Mesendoderm (in vitro differentiated cells): ENCODE measurements around the gene FRZB.

Experiments
- DNase-seq: peaks from one replicate; pipeline ENCODE4 v3.0.0; 2013
- H2AK5ac ChIP-seq: 2 replicates; pipeline ENCODE4 v1.6.1; 2013; ENCODE audit warnings: low read length, inconsistent platforms
- H2BK120ac ChIP-seq: 2 replicates; pipeline ENCODE4 v1.6.1; 2013; ENCODE audit warnings: low read depth, mild to moderate bottlenecking, low read length, moderate library complexity, mixed read lengths
- H2BK15ac ChIP-seq: replicated peaks from 2 replicates; pipeline ENCODE4 v1.6.1; 2013; ENCODE audit warnings: low read depth, mild to moderate bottlenecking, moderate library complexity
- H2BK5ac ChIP-seq: 2 replicates; pipeline ENCODE4 v1.6.1; 2013; ENCODE audit warnings: low read length, inconsistent platforms
- H3K18ac ChIP-seq: 2 replicates; pipeline ENCODE4 v1.6.1; 2013; ENCODE audit warnings: mild to moderate bottlenecking, low read length, mixed read lengths
- H3K23ac ChIP-seq: one replicate; pipeline ENCODE4 v1.6.1; 2013; ENCODE audit warnings: low read length
- H3K27ac ChIP-seq: 2 replicates; pipeline ENCODE4 v1.5.1; 2013; ENCODE audit warnings: low read depth, mild to moderate bottlenecking, inconsistent platforms, low read length, moderate library complexity
- H3K27me3 ChIP-seq: 2 replicates; pipeline ENCODE4 v1.6.1; 2013; ENCODE audit warnings: low read length, control low read depth, mild to moderate bottlenecking, inconsistent platforms; ENCODE audit not compliant: insufficient read depth, poor library complexity
- H3K36me3 ChIP-seq: 2 replicates; pipeline ENCODE4 v1.6.1; 2013; ENCODE audit warnings: low read length, inconsistent platforms; ENCODE audit not compliant: control insufficient read depth, insufficient read depth
- H3K4ac ChIP-seq: one replicate; pipeline ENCODE4 v1.6.1; 2013; ENCODE audit warnings: low read depth, mild to moderate bottlenecking, low read length, moderate library complexity
- H3K4me1 ChIP-seq: 2 replicates; pipeline ENCODE4 v1.6.1; 2013; ENCODE audit warnings: low read depth, low read length, inconsistent platforms; ENCODE audit not compliant: control insufficient read depth
- H3K4me2 ChIP-seq: 2 replicates; pipeline ENCODE4 v1.6.1; 2013; ENCODE audit warnings: low read length
- H3K4me3 ChIP-seq: 2 replicates; pipeline ENCODE4 v1.5.1; 2013; ENCODE audit warnings: mild to moderate bottlenecking, low read length
- H3K56ac ChIP-seq: one replicate; pipeline ENCODE4 v1.6.1; 2013; ENCODE audit warnings: low read length
- H3K79me1 ChIP-seq: 2 replicates; pipeline ENCODE4 v1.6.1; 2013; ENCODE audit warnings: low read length, inconsistent platforms
- H3K79me2 ChIP-seq: 2 replicates; pipeline ENCODE4 v1.6.1; 2013; ENCODE audit warnings: mild to moderate bottlenecking, low read length; ENCODE audit not compliant: control insufficient read depth, insufficient read depth
- H3K9ac ChIP-seq: 2 replicates; pipeline ENCODE4 v1.6.1; 2013; ENCODE audit warnings: low read length, inconsistent platforms
- H4K5ac ChIP-seq: one replicate; pipeline ENCODE4 v1.6.1; 2013; ENCODE audit warnings: low read length
- H4K8ac ChIP-seq: one replicate; pipeline ENCODE4 v1.6.1; 2013; ENCODE audit warnings: low read depth, mild to moderate bottlenecking, control low read depth, low read length, moderate library complexity
- WGBS: extraction: QIAGEN DNeasy Blood & Tissue Kit; methylation state at CpG from one replicate; pipeline ENCODE4 v1.1.7; 2013; ENCODE audit warnings: low lambda C conversion rate, missing lambda C conversion rate; ENCODE audit not compliant: insufficient coverage; ENCODE audit errors: extremely low coverage; 5-methylcytosine and 5-hydroxymethylcytosine counted together

Gene FRZB

GRCh38 chr2:182852801-182853200, 13.6 kb downstream of the FRZB start:
- no peak overlapping the region for H3K18ac ChIP-seq
- H3K4me1 ChIP-seq, result no peaks in the 10 kb centered on the region
- H4K5ac ChIP-seq, result no peak overlapping the region
- no peak overlapping the region for H3K4ac ChIP-seq
- no peaks in the 10 kb centered on the region for H3K36me3 ChIP-seq
- H3K79me2 ChIP-seq, result no peaks in the 10 kb centered on the region
- no peak overlapping the region for H2BK5ac ChIP-seq
- no peak overlapping the region for H3K27ac ChIP-seq
- H3K27me3 ChIP-seq, result no peaks in the 10 kb centered on the region
- H3K79me1 ChIP-seq, result no peaks in the 10 kb centered on the region
- no peak overlapping the region for H3K4me3 ChIP-seq
- no peak overlapping the region for H3K56ac ChIP-seq
- DNase-seq, result no peak
- no CpG with 5 or more reads among the region's 1 CpG for WGBS
- H2BK15ac ChIP-seq, result no peak overlapping the region
- H2AK5ac ChIP-seq, result no peak overlapping the region
- no peak overlapping the region for H4K8ac ChIP-seq
- H3K23ac ChIP-seq, result no peak overlapping the region
- H3K4me2 ChIP-seq, result no peak overlapping the region
- no peak overlapping the region for H3K9ac ChIP-seq
- no peak overlapping the region for H2BK120ac ChIP-seq

GRCh38 chr2:182852090-182852489, 14.3 kb downstream of the FRZB start:
- no peak overlapping the region for H3K23ac ChIP-seq
- H3K36me3 ChIP-seq, result no peaks in the 10 kb centered on the region
- no peak overlapping the region for H2BK15ac ChIP-seq
- H3K18ac ChIP-seq, result no peak overlapping the region
- no peaks in the 10 kb centered on the region for H3K27me3 ChIP-seq
- DNase-seq, result no peak
- no peak overlapping the region for H2BK120ac ChIP-seq
- H3K4me1 ChIP-seq, result no peaks in the 10 kb centered on the region
- no peak overlapping the region for H4K8ac ChIP-seq
- no peak overlapping the region for H3K4me3 ChIP-seq
- no peak overlapping the region for H3K4me2 ChIP-seq
- no peak overlapping the region for H2AK5ac ChIP-seq
- H3K56ac ChIP-seq, result no peak overlapping the region
- H3K79me2 ChIP-seq, result no peaks in the 10 kb centered on the region
- no CpG with 5 or more reads among the region's 1 CpG for WGBS
- H3K27ac ChIP-seq, result no peak overlapping the region
- no peak overlapping the region for H3K9ac ChIP-seq
- H2BK5ac ChIP-seq, result no peak overlapping the region
- no peaks in the 10 kb centered on the region for H3K79me1 ChIP-seq
- no peak overlapping the region for H3K4ac ChIP-seq
- H4K5ac ChIP-seq, result no peak overlapping the region

GRCh38 chr2:182845794-182846417, 20.5 kb downstream of the FRZB start:
- peak overlapping the region; percentile 51 for H3K18ac ChIP-seq
- no peaks in the 10 kb centered on the region for H3K79me2 ChIP-seq
- no peak overlapping the region for H2BK15ac ChIP-seq
- no peak overlapping the region for H4K8ac ChIP-seq
- H3K4me1 ChIP-seq, result peaks cover 4% of the 10 kb centered on the region
- no peaks in the 10 kb centered on the region for H3K79me1 ChIP-seq
- no peak for DNase-seq
- H4K5ac ChIP-seq, result no peak overlapping the region
- no peak overlapping the region for H3K4me2 ChIP-seq
- H3K27me3 ChIP-seq, result no peaks in the 10 kb centered on the region
- H3K9ac ChIP-seq, result no peak overlapping the region
- no peak overlapping the region for H3K23ac ChIP-seq
- no peak overlapping the region for H2AK5ac ChIP-seq
- H3K4me3 ChIP-seq, result no peak overlapping the region
- no CpG with 5 or more reads among the region's 3 CpGs for WGBS
- H3K36me3 ChIP-seq, result no peaks in the 10 kb centered on the region
- no peak overlapping the region for H3K56ac ChIP-seq
- H3K27ac ChIP-seq, result peak overlapping the region; percentile 24
- no peak overlapping the region for H2BK120ac ChIP-seq
- no peak overlapping the region for H2BK5ac ChIP-seq
- H3K4ac ChIP-seq, result no peak overlapping the region

DNA sequence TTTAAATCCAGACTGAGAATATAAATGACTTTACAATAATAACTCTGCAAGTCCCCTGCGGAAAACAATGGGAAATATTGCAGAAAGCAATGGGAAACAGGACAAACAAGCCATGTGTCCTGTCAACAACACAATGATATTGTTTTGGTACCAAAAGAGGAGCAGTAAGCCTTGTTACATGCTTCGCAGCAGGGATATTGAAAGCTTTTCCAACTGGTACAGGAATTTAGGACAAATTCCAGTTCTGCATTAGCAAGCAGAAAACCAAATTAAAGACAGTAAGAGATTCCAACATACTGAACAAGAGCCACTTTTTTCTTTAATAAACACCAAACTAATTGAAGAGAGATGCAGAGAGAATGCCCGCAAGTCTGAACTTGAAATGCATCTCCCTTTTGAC, 30.0 kb downstream of the FRZB start:
- no peak for DNase-seq
- no peak overlapping the region for H3K27ac ChIP-seq
- no peaks in the 10 kb centered on the region for H3K79me2 ChIP-seq
- no peak overlapping the region for H3K4ac ChIP-seq
- H3K9ac ChIP-seq, result no peak overlapping the region
- no peaks in the 10 kb centered on the region for H3K4me1 ChIP-seq
- H2BK120ac ChIP-seq, result no peak overlapping the region
- H3K79me1 ChIP-seq, result no peaks in the 10 kb centered on the region
- no peak overlapping the region for H2BK5ac ChIP-seq
- H3K18ac ChIP-seq, result no peak overlapping the region
- no peak overlapping the region for H3K4me2 ChIP-seq
- no peak overlapping the region for H2BK15ac ChIP-seq
- no peak overlapping the region for H4K8ac ChIP-seq
- H2AK5ac ChIP-seq, result no peak overlapping the region
- no peaks in the 10 kb centered on the region for H3K36me3 ChIP-seq
- no CpG with 5 or more reads among the region's 3 CpGs for WGBS
- H3K56ac ChIP-seq, result no peak overlapping the region
- no peaks in the 10 kb centered on the region for H3K27me3 ChIP-seq
- no peak overlapping the region for H4K5ac ChIP-seq
- H3K23ac ChIP-seq, result no peak overlapping the region
- no peak overlapping the region for H3K4me3 ChIP-seq

DNA sequence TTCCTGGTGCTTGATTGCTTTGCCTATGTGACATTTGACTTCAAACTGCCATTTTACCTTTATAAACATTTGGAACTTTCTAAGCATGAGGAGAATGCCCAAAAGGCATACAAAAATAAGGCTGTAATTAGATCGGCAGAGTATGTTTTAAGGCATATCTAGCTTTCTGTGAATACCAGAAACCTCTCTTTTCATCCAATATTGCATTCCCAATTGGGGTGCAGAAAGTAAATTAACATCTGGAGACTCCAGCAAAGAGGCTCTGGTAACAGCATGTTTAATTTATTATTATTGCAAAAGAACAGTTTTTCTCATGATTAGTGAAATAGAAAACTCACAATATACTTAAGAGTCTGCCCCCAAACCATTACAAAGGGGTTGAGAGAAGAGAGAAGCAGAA, 32.1 kb downstream of the FRZB start:
- no peaks in the 10 kb centered on the region for H3K79me2 ChIP-seq
- no peak overlapping the region for H4K5ac ChIP-seq
- no peak overlapping the region for H2BK120ac ChIP-seq
- H2BK5ac ChIP-seq, result no peak overlapping the region
- DNase-seq, result no peak
- H3K27ac ChIP-seq, result no peak overlapping the region
- no peaks in the 10 kb centered on the region for H3K4me1 ChIP-seq
- WGBS, result no CpG with 5 or more reads among the region's 1 CpG
- no peak overlapping the region for H3K9ac ChIP-seq
- no peak overlapping the region for H4K8ac ChIP-seq
- H3K56ac ChIP-seq, result no peak overlapping the region
- no peaks in the 10 kb centered on the region for H3K79me1 ChIP-seq
- no peak overlapping the region for H2BK15ac ChIP-seq
- H3K4ac ChIP-seq, result no peak overlapping the region
- H3K23ac ChIP-seq, result no peak overlapping the region
- no peak overlapping the region for H2AK5ac ChIP-seq
- H3K4me2 ChIP-seq, result no peak overlapping the region
- H3K36me3 ChIP-seq, result no peaks in the 10 kb centered on the region
- no peaks in the 10 kb centered on the region for H3K27me3 ChIP-seq
- no peak overlapping the region for H3K18ac ChIP-seq
- H3K4me3 ChIP-seq, result no peak overlapping the region
